ENCODE measurements around the gene ZNF43.
"Not testable (repeated sequence)": the region's sequence is repeated elsewhere in the genome, so short reads cannot be mapped to it uniquely, and the experiment has no call there.

The ZNF43 gene

DNA sequence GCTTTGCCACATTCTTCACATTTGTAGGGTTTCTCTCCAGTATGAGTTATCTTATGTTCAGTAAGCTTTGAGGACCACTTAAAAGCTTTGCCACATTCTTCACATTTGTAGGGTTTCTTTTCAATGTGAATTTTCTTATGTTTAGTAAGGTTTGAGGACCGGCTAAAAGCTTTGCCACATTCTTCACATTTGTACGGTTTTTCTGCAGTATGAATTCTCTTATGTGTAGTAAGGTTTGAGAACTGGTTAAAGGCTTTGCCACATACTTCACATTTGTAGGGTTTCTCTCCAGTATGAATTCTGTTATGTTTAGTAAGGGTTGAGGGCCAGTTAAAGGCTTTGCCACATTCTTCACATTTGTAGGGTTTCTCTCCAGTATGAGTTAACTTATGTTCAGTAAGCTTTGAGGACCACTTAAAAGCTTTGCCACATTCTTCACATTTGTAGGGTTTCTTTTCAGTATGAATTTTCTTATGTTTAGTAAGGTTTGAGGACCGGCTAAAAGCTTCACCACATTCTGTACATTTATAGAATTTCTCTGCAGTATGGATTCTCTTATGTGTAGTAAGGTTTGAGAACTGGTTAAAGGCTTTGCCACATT lies 27.5 kb downstream of the ZNF43 start:
- not testable (repeated sequence) for DNase-seq (ENCODE audit: low read depth)

DNA sequence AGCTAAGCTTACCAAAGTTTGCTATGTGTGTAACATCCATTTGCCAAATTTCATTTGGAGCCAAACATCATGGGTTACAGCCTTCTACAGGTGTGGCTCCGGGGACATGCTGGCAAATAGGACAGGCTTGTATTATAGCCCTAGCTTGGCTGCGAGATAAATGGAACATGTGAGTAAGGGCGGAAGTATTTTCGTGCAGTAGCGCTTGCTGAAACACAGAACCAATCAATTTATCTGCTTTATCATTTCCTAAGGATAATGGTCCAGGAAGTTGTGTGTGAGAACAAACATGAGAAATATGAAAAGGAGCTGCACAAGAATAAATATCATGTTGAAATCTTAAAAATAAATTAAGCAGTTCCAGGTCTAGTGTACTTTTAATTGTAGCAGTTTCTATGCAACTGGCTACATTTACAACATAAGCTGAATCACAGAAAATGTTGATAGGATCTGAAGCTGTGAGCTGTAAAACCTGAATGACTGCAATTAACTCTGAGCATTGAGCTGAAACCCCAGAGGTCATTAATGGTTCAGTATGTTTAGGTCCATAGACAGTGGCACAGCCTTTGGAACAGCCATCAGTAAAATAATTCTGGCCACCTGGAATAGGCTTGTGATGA lies 46.4 kb downstream of the ZNF43 start:
- no peak for DNase-seq (ENCODE audit: low read depth)

DNA sequence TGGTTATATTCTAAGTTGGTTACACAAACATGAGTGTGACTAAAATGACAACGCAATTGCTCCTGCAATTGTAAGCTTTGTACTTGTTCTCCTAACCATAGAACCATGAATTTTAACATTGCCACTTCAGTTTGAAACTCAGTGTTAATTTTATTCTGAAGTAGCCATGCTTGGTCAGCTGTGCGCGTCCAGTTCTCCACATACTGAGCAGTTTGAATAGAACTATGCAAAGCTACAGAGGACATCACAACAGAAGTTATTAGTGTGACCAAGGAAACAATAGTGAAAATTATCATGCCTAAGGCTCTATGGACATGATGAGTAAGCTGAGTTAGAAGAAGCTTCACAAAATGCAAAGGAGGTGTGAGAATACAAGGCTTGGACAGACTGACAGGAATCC lies 49.0 kb downstream of the ZNF43 start:
- no peak for DNase-seq (ENCODE audit: low read depth)

DNA sequence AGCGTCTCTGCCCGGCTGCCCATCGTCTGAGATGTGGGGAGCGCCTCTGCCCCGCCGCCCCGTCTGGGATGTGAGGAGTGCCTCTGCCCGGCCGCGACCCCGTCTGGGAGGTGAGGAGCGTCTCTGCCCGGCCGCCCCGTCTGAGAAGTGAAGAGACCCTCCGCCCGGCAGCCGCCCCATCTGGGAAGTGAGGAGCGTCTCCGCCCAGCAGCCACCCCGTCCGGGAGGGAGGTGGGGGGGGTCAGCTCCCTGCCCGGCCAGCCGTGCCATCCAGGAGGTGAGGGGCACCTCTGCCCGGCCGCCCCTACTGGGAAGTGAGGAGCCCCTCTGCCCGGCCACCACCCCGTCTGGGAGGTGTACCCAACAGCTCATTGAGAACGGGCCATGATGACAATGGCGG lies 60.2 kb downstream of the ZNF43 start:
- DNase-seq (ENCODE audit: low read depth): not testable (repeated sequence)

DNA sequence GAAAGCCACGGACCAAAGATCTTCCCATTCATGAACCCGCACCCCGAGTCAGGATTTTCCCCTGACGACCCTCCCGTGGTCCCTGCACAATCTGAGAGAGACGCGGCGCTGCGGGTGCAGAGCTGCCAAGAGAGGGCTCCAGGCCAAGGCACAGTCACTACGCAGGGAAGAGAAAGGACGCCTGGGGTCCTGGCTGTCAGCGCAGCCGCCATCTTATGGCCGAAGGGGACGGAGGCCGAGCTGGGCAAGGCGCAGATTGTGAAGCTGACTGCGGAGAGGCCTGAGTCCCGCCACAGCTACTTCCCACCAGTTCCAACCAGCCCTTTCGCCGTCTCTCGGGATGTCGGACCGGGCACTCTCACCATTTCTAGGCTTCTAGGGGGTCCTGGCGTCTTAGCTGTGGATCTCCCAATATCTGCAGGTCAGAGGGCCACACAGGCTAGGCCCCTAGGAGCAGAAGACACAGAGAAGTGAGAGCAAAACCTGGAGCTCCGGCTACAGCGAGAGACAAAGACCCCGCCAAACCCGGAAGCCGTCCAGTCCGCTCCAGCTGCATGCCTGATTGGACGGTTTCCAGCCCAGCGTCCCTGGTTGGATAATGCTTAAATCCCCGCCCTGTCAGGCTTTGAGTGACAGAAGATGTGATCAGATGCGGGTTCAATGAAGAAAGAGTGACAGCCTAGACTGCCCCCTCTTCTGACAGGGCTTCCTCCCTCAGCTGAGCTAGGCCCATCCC lies 68.7 kb downstream of the ZNF43 start, which contains the start of gene ZNF100:
Gene ZNF100, minus strand, starts transcription at position 515 of the 736 bp plus-strand sequence. Its CDS starts 150 bp downstream, at position 365.
- peak; percentile 95 for DNase-seq (ENCODE audit: low read depth)

DNA sequence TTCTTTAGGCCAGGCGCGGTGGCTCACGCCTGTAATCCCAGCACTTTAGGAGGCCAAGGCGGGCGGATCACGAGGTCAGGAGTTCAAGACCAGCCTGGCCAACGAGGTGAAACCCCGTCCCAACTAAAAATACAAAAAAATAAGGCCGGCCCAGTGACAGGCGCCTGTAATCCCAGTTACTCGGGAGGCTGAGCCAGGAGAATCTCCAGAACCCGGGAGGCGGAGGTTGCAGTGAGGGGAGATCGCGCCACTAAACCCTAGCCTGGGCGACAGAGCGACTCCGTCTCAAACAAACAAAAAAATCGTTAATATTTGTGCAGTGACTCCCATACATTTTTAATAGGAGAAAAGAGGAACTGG lies 69.3 kb downstream of the ZNF43 start:
- DNase-seq (ENCODE audit: low read depth): peak; percentile 15

DNA sequence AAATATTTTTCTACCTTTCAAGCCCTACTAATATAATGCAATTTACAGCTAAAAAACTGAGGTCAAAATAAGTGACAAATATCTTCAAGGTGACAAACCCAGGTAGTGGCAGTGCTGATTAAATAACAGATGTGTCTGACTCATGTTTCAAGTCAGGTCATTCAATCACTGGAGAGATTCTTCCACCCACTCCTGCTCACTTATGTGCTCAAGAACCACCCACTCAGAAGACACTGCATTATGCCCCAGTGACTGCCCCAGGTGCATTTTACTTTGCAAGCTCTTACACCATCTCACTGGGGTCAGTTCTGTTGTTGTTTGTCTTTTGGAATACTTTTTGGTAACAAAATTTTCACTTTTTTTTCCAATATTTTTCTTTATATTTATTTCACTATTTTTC lies 70.8 kb downstream of the ZNF43 start:
- DNase-seq (ENCODE audit: low read depth): no peak

DNA sequence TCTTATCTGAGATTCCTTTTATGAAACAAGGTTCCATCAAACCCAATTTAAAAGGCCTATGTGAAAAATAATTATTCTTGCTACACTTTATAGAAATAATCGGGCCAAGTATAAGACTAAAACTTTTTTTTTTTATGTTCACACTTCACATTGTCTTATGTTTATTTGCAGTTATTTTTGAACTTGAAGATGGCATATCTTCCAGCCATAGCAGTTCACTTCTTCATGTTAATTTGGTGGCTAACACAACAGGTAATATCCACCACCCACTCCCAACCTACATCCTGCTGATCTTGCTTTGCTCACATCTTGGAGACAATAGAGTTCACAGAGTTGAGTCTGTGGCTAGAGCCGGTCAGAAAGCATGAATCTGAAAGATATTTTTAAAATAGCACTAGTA lies 74.4 kb downstream of the ZNF43 start:
- DNase-seq (ENCODE audit: low read depth): not testable (repeated sequence)

DNA sequence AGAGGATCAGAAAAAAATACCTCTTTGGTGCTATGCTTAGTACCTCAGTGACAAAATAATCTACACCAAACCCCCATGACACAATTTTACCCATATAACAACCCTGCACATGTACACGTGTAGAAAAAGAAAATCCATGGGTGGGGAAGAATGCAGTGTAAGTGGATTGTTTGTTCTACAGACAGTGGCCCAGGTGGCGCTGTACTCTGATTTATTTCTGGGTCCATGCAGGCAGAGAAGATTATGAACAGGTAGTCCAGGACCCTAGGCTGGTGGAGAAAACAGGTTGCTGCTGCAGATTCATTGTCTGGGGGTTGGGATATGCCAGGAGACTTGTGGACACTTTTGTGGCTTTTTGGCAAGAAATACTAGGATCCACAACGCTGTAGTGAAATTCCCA lies 77.7 kb downstream of the ZNF43 start:
- DNase-seq (ENCODE audit: low read depth): no peak

DNA sequence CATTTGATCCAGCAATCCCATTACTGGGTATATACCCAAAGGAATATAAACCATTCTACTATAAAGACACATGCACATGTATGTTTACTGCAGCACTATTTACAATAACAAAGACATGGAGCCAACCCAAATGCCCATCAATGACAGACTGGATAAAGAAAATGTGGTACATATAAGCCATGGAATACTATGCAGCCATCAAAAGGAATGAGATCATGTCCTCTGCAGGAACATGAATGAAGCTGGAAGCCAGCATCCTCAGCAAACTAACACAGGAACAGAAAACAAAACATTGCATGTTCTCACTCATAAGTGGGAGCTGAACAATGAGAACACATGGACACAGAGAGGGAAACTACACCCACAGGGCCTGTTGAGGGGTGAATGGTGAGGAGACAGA lies 80.4 kb downstream of the ZNF43 start:
- DNase-seq (ENCODE audit: low read depth): not testable (repeated sequence)

All from ELR (cell line).